B cell (primary cell): Measurements from ENCODE around the gene ARMS2. TPM values are rescaled to one million over a fixed set of nuclear protein-coding genes. Genes with fewer than 3 reads are reported as not detected.

Experiments
- ATAC-seq: fragments of 200-7000 bp; cut with Tn5 transposase; one replicate; pipeline ENCODE4 v1.10.0; 2021; ENCODE audit warnings: low read depth, mild to moderate bottlenecking, moderate number of reproducible peaks, moderate library complexity
- CTCF ChIA-PET: fragments of 350-600 bp; sonication (Branson Sonifier 250); formaldehyde crosslinking; loops from one replicate; lab custom pipeline; 2021; ENCODE audit warnings: antibody characterized with exemption, inconsistent platforms; lab: Charles Lee
- POLR2A ChIA-PET: fragments of 350-600 bp; sonication (Branson Sonifier 250); formaldehyde crosslinking; loops from one replicate; lab custom pipeline; 2021; ENCODE audit warnings: antibody characterized with exemption; lab: Charles Lee
- DNase-seq: peaks from one replicate; pipeline ENCODE4 v3.0.0; 2013
- H2AFZ ChIP-seq: 2 replicates; pipeline ENCODE4 v1.6.1; 2012; ENCODE audit warnings: mild to moderate bottlenecking, low read depth, low read length; ENCODE audit not compliant: insufficient read depth, poor library complexity, severe bottlenecking
- H3K27ac ChIP-seq, 2 donors: 1 replicate in 1 of 2; 2 replicates in 1 of 2; pipeline ENCODE4 v1.5.1; 2012 to 2013; ENCODE audit warnings: low read length in 2 of 2, mild to moderate bottlenecking in 2 of 2, moderate library complexity in 1 of 2
- H3K27me3 ChIP-seq, 4 experiments: fragments of 200-600 bp in 1 of 4; sonication (generic) in 1 of 4; replicated peaks in 1 of 4; 1 replicate in 2 of 4; 2 replicates in 2 of 4; pipeline versions ENCODE4 v1.6.1 to v1.7.0; 2013 to 2016; ENCODE audit warnings: low read length in 3 of 4, mild to moderate bottlenecking in 2 of 4, mixed read lengths in 1 of 4, moderate library complexity in 1 of 4; ENCODE audit not compliant: insufficient read depth in 4 of 4, control insufficient read depth in 3 of 4; ENCODE audit errors: control extremely low read depth in 1 of 4
- H3K36me3 ChIP-seq, 2 experiments: replicated peaks in 1 of 2; 1 replicate in 1 of 2; 2 replicates in 1 of 2; pipeline versions ENCODE4 v1.6.1 to v1.7.1; 2013; ENCODE audit warnings: low read length in 1 of 2; ENCODE audit not compliant: insufficient read depth in 2 of 2, control insufficient read depth in 1 of 2; ENCODE audit errors: control extremely low read depth in 1 of 2, extremely low read depth in 1 of 2
- H3K4me1 ChIP-seq, 2 donors: fragments of 200-600 bp in 1 of 2; sonication (generic) in 1 of 2; 1 replicate in 1 of 2; 2 replicates in 1 of 2; pipeline versions ENCODE4 v1.5.1 to v1.6.1; 2013 to 2017; ENCODE audit warnings: low read length in 2 of 2; ENCODE audit not compliant: control insufficient read depth in 2 of 2, insufficient read depth in 2 of 2
- H3K4me2 ChIP-seq: replicated peaks from 2 replicates; pipeline ENCODE3; 2012; ENCODE audit warnings: mild to moderate bottlenecking, low read depth, low read length; ENCODE audit not compliant: poor library complexity, severe bottlenecking
- H3K4me3 ChIP-seq, 5 experiments: fragments of 200-600 bp in 1 of 5; sonication (generic) in 1 of 5; 1 replicate in 3 of 5; 2 replicates in 2 of 5; pipeline versions ENCODE4 v1.5.1 to v1.7.0; 2011 to 2016; ENCODE audit warnings: low read length in 4 of 5, mild to moderate bottlenecking in 4 of 5, low read depth in 2 of 5, control low read depth in 1 of 5, moderate library complexity in 1 of 5; ENCODE audit not compliant: insufficient read depth in 1 of 5; ENCODE audit errors: control extremely low read depth in 1 of 5, extremely low read depth in 1 of 5
- H3K79me2 ChIP-seq: fragments of 200-600 bp; sonication (generic); one replicate; pipeline ENCODE4 v1.6.0; 2016; ENCODE audit warnings: low read length; ENCODE audit not compliant: control insufficient read depth, insufficient read depth
- H3K9ac ChIP-seq: fragments of 200-600 bp; sonication (generic); 2 replicates; pipeline ENCODE4 v1.6.1; 2017; ENCODE audit warnings: mild to moderate bottlenecking, low read length, moderate library complexity
- H3K9me3 ChIP-seq, 3 donors: one replicate each; pipeline versions ENCODE4 v1.6.1 to v1.7.1; 2013; ENCODE audit warnings: low read length in 2 of 3; ENCODE audit not compliant: control insufficient read depth in 2 of 3, insufficient read depth in 1 of 3; ENCODE audit errors: control extremely low read depth in 1 of 3
- H4K20me1 ChIP-seq: 2 replicates; pipeline ENCODE4 v1.6.0; 2012; ENCODE audit warnings: mild to moderate bottlenecking, low read length; ENCODE audit not compliant: insufficient read depth, control insufficient read depth, poor library complexity, severe bottlenecking
- H3K27ac Mint-ChIP-seq: one replicate; pipeline ENCODE4 v1.8.0; 2021; ENCODE audit warnings: mixed read lengths
- H3K27me3 Mint-ChIP-seq: one replicate; pipeline ENCODE4 v1.8.0; 2021; ENCODE audit warnings: mixed read lengths
- H3K4me1 Mint-ChIP-seq: one replicate; pipeline ENCODE4 v1.8.0; 2021; ENCODE audit warnings: mixed read lengths
- H3K4me3 Mint-ChIP-seq: one replicate; pipeline ENCODE4 v1.8.0; 2021; ENCODE audit warnings: mixed read lengths
- H3K9me3 Mint-ChIP-seq: one replicate; pipeline ENCODE4 v1.8.0; 2022; ENCODE audit warnings: mixed read lengths; ENCODE audit not compliant: insufficient read depth
- EZH2 ChIP-seq: IDR thresholded peaks from 2 replicates; pipeline ENCODE4 v1.6.1; 2012; ENCODE audit warnings: borderline replicate concordance, low read depth, mild to moderate bottlenecking, moderate library complexity, low read length; ENCODE audit not compliant: insufficient read depth, poor library complexity, severe bottlenecking
- WGBS: methylation state at CpG from one replicate; pipeline ENCODE4 v1.1.5; 2013; ENCODE audit warnings: missing lambda C conversion rate; ENCODE audit not compliant: insufficient coverage; 5-methylcytosine and 5-hydroxymethylcytosine counted together
- intact Hi-C: fragments of 100-400 bp; cut with micrococcal nuclease; formaldehyde crosslinking; loops from one replicate; pipeline ENCODE4 v1.10.0; 2022
- polyA plus RNA-seq: library from polyadenylated mRNA; depleted of rRNA; stranded (reverse); fragments of >200 nt; gene quantifications from 2 replicates; pipeline ENCODE4 v1.2.3, GENCODE V29; 2012
- total RNA-seq, 2 donors: library from RNA; stranded (reverse); fragments of 120-200 nt in 1 of 2; gene quantifications; 1 replicate in 1 of 2; 2 replicates in 1 of 2; pipeline versions ENCODE4 v1.2.3 to v1.2.4, GENCODE V29; 2013 to 2022
- TF ChIP-seq, protein P1 (sequence below): fragments of 200-600 bp; IDR thresholded peaks from one replicate; pipeline ENCODE4 v1.8.0; 2022; ENCODE audit warnings: antibody characterized with exemption, mild to moderate bottlenecking

ARMS2 gene
- total and polyA plus RNA-seq, 2 donors (not counting 1 experiment from before 2014, with no cell fraction given), result not detected

DNA sequence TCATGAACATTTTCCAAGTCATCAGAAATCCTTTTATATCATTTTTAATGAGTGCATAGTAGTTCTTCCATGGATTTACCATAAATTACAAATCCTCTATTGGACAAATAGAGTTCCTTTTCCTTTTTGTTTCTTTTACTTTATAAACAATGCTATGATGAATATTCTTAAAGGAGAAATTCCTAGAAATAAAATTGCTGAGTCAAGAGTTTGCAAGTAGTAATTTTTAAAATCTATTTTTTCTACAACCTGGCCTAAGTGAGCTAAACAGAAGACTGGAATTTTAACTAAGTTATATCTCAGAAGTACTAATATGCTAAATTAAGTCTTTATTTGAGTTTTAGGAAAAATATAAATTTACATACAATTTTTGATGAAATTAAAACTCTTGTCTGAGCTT lies 41.1 kb upstream of the ARMS2 start:
- H3K27me3 Mint-ChIP-seq, result no peaks in the 10 kb centered on the region
- ATAC-seq (no peak), DNase-seq (no peak)
- TF ChIP-seq EZH2, result no peak
- TF ChIP-seq, protein P1, sequence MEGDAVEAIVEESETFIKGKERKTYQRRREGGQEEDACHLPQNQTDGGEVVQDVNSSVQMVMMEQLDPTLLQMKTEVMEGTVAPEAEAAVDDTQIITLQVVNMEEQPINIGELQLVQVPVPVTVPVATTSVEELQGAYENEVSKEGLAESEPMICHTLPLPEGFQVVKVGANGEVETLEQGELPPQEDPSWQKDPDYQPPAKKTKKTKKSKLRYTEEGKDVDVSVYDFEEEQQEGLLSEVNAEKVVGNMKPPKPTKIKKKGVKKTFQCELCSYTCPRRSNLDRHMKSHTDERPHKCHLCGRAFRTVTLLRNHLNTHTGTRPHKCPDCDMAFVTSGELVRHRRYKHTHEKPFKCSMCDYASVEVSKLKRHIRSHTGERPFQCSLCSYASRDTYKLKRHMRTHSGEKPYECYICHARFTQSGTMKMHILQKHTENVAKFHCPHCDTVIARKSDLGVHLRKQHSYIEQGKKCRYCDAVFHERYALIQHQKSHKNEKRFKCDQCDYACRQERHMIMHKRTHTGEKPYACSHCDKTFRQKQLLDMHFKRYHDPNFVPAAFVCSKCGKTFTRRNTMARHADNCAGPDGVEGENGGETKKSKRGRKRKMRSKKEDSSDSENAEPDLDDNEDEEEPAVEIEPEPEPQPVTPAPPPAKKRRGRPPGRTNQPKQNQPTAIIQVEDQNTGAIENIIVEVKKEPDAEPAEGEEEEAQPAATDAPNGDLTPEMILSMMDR, result no peak
- no peak overlapping the region for H3K27ac Mint-ChIP-seq
- H3K4me3 Mint-ChIP-seq, result no peak overlapping the region
- peaks cover 0 to 4% (median 4%) of the 10 kb centered on the region in 3 donors for H3K9me3 ChIP-seq
- ChIA-PET CTCF (interaction anchor here (1.3 kb wide), 1 partner anchor 70 kb away, joined by 3 read pairs; no protein-coding TSS in a partner anchor), POLR2A (no interaction called here)
- H3K4me3 ChIP-seq, result no peak overlapping the region
- H3K4me1 Mint-ChIP-seq, result peaks cover 28% of the 10 kb centered on the region
- H3K9me3 Mint-ChIP-seq, result no peaks in the 10 kb centered on the region
- no peaks in the 10 kb centered on the region for H4K20me1 ChIP-seq
- peaks cover 23 to 27% of the 10 kb centered on the region in 2 donors for H3K4me1 ChIP-seq
- H3K79me2 ChIP-seq, result no peaks in the 10 kb centered on the region
- intact Hi-C loops, result no loop called here
- H2AFZ ChIP-seq, result no peak overlapping the region
- no peak overlapping the region for H3K27ac ChIP-seq
- no peaks in the 10 kb centered on the region for H3K27me3 ChIP-seq
- no peak overlapping the region for H3K9ac ChIP-seq
- H3K4me2 ChIP-seq, result no peak overlapping the region
- peaks cover 6 to 11% of the 10 kb centered on the region in 2 experiments for H3K36me3 ChIP-seq

DNA sequence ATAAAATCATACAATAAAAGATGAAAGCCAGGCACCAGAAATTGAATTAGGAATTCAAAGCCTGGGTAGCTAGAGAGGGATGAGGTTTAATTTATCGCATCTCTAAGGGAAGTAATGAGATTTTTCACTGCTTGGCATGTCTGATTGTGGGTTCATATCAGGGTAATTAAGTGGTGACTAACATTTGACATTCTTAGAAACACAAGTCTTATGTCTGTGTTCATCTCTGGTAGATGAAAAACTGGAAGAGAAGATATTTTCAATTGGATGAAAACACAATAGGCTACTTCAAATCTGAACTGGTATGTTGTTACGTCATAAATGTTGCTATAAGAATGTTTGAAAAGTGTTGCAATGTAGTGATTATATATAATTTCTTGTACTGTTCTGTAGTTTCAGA lies 36.8 kb upstream of the ARMS2 start:
- Histone ChIP-seq H2AFZ (no peak overlapping the region), H4K20me1 (no peaks in the 10 kb centered on the region), H3K27me3 (no peaks in the 10 kb centered on the region), H3K4me1 (peaks cover 34 to 55% of the 10 kb centered on the region in 2 donors), H3K4me3 (no peak overlapping the region), H3K79me2 (no peaks in the 10 kb centered on the region), H3K27ac (peak overlapping the region; percentile 45 to 73), H3K4me2 (peak overlapping the region; percentile 50), H3K36me3 (peaks cover 2 to 8% of the 10 kb centered on the region in 2 experiments), H3K9me3 (peaks cover 0 to 4% (median 4%) of the 10 kb centered on the region in 3 donors), H3K9ac (no peak overlapping the region)
- DNase-seq (no peak), ATAC-seq (no peak)
- no peaks in the 10 kb centered on the region for H3K9me3 Mint-ChIP-seq
- CTCF ChIA-PET, result interaction anchor here (1.2 kb wide), 1 partner anchor 75 kb away, joined by 4 read pairs; no protein-coding TSS in a partner anchor
- peak overlapping the region; percentile 5 for H3K4me3 Mint-ChIP-seq
- TF ChIP-seq EZH2, result no peak
- TF ChIP-seq, protein P1, result no peak
- H3K27me3 Mint-ChIP-seq, result no peaks in the 10 kb centered on the region
- H3K27ac Mint-ChIP-seq, result peak overlapping the region; percentile 59
- 86% methylated on average over 1 of the region's 2 CpGs for WGBS
- POLR2A ChIA-PET, result no interaction called here
- intact Hi-C loops, result no loop called here
- H3K4me1 Mint-ChIP-seq, result peaks cover 61% of the 10 kb centered on the region
